ENCODE data around the gene ARHGEF6. TPM values are rescaled to one million over a fixed set of nuclear protein-coding genes. Genes with fewer than 3 reads are reported as not detected.

ARHGEF6 gene
- total RNA-seq, 1 donor from 2014 or later, result 32.4 TPM

- Mint-ChIP-seq H3K4me1 (peaks cover 13% of the 10 kb centered on the region), H3K9me3 (no peaks in the 10 kb centered on the region), H3K4me3 (no peak overlapping the region), H3K27me3 (no peaks in the 10 kb centered on the region), H3K27ac (no peak overlapping the region), H3K36me3 (ENCODE audit: low read depth) (no peaks in the 10 kb centered on the region)
- CTCF ChIA-PET, result no interaction called here
- TF ChIP-seq, protein P1, sequence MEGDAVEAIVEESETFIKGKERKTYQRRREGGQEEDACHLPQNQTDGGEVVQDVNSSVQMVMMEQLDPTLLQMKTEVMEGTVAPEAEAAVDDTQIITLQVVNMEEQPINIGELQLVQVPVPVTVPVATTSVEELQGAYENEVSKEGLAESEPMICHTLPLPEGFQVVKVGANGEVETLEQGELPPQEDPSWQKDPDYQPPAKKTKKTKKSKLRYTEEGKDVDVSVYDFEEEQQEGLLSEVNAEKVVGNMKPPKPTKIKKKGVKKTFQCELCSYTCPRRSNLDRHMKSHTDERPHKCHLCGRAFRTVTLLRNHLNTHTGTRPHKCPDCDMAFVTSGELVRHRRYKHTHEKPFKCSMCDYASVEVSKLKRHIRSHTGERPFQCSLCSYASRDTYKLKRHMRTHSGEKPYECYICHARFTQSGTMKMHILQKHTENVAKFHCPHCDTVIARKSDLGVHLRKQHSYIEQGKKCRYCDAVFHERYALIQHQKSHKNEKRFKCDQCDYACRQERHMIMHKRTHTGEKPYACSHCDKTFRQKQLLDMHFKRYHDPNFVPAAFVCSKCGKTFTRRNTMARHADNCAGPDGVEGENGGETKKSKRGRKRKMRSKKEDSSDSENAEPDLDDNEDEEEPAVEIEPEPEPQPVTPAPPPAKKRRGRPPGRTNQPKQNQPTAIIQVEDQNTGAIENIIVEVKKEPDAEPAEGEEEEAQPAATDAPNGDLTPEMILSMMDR (IDR thresholded peaks at IDR 0.05), result no peak
- POLR2A ChIA-PET, result no interaction called here
- no peak for DNase-seq
- ATAC-seq (ENCODE audit: low read depth), result no peak
- intact Hi-C loops (cut with micrococcal nuclease), result no loop called here
These were observed 145.5 kb downstream of the ARHGEF6 start for GRCh38 chrX:136635235-136635634.

GRCh38 chrX:136630881-136631280, 149.9 kb downstream of the ARHGEF6 start:
- Mint-ChIP-seq H3K27ac (no peak overlapping the region), H3K36me3 (ENCODE audit: low read depth) (no peaks in the 10 kb centered on the region), H3K9me3 (no peaks in the 10 kb centered on the region), H3K4me1 (peaks cover 13% of the 10 kb centered on the region), H3K4me3 (no peak overlapping the region), H3K27me3 (no peaks in the 10 kb centered on the region)
- ATAC-seq (ENCODE audit: low read depth) (no peak), DNase-seq (no peak)
- intact Hi-C loops (cut with micrococcal nuclease), result no loop called here
- TF ChIP-seq, protein P1 (IDR thresholded peaks at IDR 0.05), result no peak
- CTCF ChIA-PET, result no interaction called here
- POLR2A ChIA-PET, result no interaction called here

DNA sequence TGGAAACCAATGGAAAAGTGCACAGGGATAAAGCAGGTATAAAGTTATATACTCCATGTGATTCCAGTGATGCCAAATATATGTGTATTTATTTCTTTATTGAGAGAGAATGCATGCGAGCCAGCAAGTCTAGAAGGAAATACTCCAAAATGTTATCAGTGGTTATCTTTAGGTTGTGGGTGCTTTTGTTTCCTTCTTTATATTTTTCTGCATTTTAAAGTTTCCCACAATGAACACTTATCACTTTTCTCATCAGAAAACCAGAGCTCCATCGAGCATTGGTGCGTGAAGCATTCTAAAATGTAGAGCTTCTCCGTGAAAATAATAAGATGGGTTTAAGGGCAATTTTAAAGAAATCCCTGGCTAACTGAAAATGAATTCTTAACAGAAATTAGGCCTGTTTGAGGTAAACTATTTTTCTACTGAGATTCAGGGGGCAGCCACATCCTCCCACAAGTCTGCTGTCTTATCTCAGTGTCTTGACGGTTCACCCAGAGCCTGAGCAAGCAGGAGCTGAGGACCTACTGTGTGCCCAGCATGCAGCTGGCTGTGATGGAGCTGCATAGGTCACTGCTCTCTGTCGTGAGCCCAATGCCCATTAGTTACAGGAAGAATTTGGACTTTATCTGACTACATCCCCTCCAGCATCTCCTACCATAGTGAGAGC, 151.5 kb downstream of the ARHGEF6 start:
- Mint-ChIP-seq H3K9me3 (no peaks in the 10 kb centered on the region), H3K27ac (no peak overlapping the region), H3K4me3 (no peak overlapping the region), H3K27me3 (no peaks in the 10 kb centered on the region), H3K4me1 (no peaks in the 10 kb centered on the region), H3K36me3 (ENCODE audit: low read depth) (no peaks in the 10 kb centered on the region)
- POLR2A ChIA-PET, result no interaction called here
- DNase-seq (no peak), ATAC-seq (ENCODE audit: low read depth) (no peak)
- intact Hi-C loops (cut with micrococcal nuclease), result no loop called here
- TF ChIP-seq, protein P1 (IDR thresholded peaks at IDR 0.05), result no peak
- CTCF ChIA-PET, result no interaction called here

- ChIA-PET POLR2A (no interaction called here), CTCF (no interaction called here)
- Mint-ChIP-seq H3K4me1 (no peaks in the 10 kb centered on the region), H3K36me3 (ENCODE audit: low read depth) (no peaks in the 10 kb centered on the region), H3K27ac (no peak overlapping the region), H3K27me3 (no peaks in the 10 kb centered on the region), H3K9me3 (no peaks in the 10 kb centered on the region), H3K4me3 (no peak overlapping the region)
- ATAC-seq (ENCODE audit: low read depth) (no peak), DNase-seq (no peak)
- intact Hi-C loops (cut with micrococcal nuclease), result no loop called here
- TF ChIP-seq, protein P1 (IDR thresholded peaks at IDR 0.05), result no peak
These were observed 153.3 kb downstream of the ARHGEF6 start for GRCh38 chrX:136627409-136627808.

DNA sequence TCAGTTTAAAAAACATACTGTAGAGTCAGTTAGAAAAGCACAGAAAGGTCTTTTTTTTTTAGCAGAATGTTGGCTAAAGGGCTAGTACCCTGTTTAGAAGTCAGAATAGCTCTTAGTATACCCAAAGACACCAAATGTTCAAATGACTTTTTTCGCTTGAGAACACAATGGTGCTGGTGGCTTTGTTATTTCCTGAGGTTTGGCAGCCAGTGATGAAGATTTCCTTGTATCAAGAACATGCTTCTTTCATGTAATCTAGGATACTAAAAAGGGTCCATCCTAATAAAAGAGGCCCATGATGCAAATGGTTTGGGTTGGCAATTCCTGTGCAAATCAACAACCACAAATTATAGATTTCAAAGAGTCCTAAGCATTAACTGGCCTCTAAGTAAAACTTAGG, 153.8 kb downstream of the ARHGEF6 start:
- H3K4me3 Mint-ChIP-seq, result no peak overlapping the region
- no peak for DNase-seq
- no peak for ATAC-seq (ENCODE audit: low read depth)
- POLR2A ChIA-PET, result no interaction called here
- intact Hi-C loops (cut with micrococcal nuclease), result no loop called here
- TF ChIP-seq, protein P1 (IDR thresholded peaks at IDR 0.05), result no peak
- CTCF ChIA-PET, result interaction anchor here (1.0 kb wide), 1 partner anchor 21 kb away, joined by 3 read pairs; no protein-coding TSS in a partner anchor
- H3K27me3 Mint-ChIP-seq, result no peaks in the 10 kb centered on the region
- H3K36me3 Mint-ChIP-seq (ENCODE audit: low read depth), result no peaks in the 10 kb centered on the region
- no peaks in the 10 kb centered on the region for H3K4me1 Mint-ChIP-seq
- no peaks in the 10 kb centered on the region for H3K9me3 Mint-ChIP-seq
- H3K27ac Mint-ChIP-seq, result no peak overlapping the region
